ENCODE data around the gene OXSM. TPM values are rescaled to one million over a fixed set of nuclear protein-coding genes. Genes with fewer than 3 reads are reported as not detected.

OXSM gene
- total RNA-seq, 1 experiment from 2014 or later: 6.6 TPM

- DNase-seq: no peak
- Histone ChIP-seq H3K36me3 (replicated peaks; ENCODE audit: control insufficient read depth, insufficient read depth, low read length) (no peaks in the 10 kb centered on the region), H3K27me3 (ENCODE audit: control insufficient read depth, insufficient read depth, low read length) (no peaks in the 10 kb centered on the region), H3K4me3 (ENCODE audit: insufficient read depth, low read depth, low read length) (no peak overlapping the region)
Observed at GRCh38 chr3:25821746-25822573, 32.1 kb downstream of the OXSM start.

GRCh38 chr3:25823314-25823713, 33.4 kb downstream of the OXSM start:
- H3K36me3 ChIP-seq (replicated peaks; ENCODE audit: control insufficient read depth, insufficient read depth, low read length): no peaks in the 10 kb centered on the region
- no peak for DNase-seq
- H3K27me3 ChIP-seq (ENCODE audit: control insufficient read depth, insufficient read depth, low read length): no peaks in the 10 kb centered on the region
- no peak overlapping the region for H3K4me3 ChIP-seq (ENCODE audit: insufficient read depth, low read depth, low read length)

- no peak overlapping the region for H3K4me3 ChIP-seq (ENCODE audit: insufficient read depth, low read depth, low read length)
- H3K36me3 ChIP-seq (replicated peaks; ENCODE audit: control insufficient read depth, insufficient read depth, low read length): no peaks in the 10 kb centered on the region
- no peak for DNase-seq
Observed at GRCh38 chr3:25826510-25826909, 36.6 kb downstream of the OXSM start.

GRCh38 chr3:25830373-25831280, 40.7 kb downstream of the OXSM start:
- no peak for DNase-seq
- Histone ChIP-seq H3K27me3 (ENCODE audit: control insufficient read depth, insufficient read depth, low read length) (no peaks in the 10 kb centered on the region), H3K36me3 (replicated peaks; ENCODE audit: control insufficient read depth, insufficient read depth, low read length) (no peaks in the 10 kb centered on the region), H3K4me3 (ENCODE audit: insufficient read depth, low read depth, low read length) (no peak overlapping the region)

More at GRCh38 chr3:25826510-25826909, 36.6 kb downstream of the OXSM start:
- H3K27me3 ChIP-seq (ENCODE audit: control insufficient read depth, insufficient read depth, low read length): no peaks in the 10 kb centered on the region

- Histone ChIP-seq H3K4me3 (ENCODE audit: insufficient read depth, low read depth, low read length) (no peak overlapping the region), H3K36me3 (replicated peaks; ENCODE audit: control insufficient read depth, insufficient read depth, low read length) (no peaks in the 10 kb centered on the region), H3K27me3 (ENCODE audit: control insufficient read depth, insufficient read depth, low read length) (no peaks in the 10 kb centered on the region)
- no peak for DNase-seq
Observed at GRCh38 chr3:25831578-25831977, 41.7 kb downstream of the OXSM start.

- H3K27me3 ChIP-seq (ENCODE audit: control insufficient read depth, insufficient read depth, low read length): no peaks in the 10 kb centered on the region
- H3K4me3 ChIP-seq (ENCODE audit: insufficient read depth, low read depth, low read length): no peak overlapping the region
- no peak for DNase-seq
- H3K36me3 ChIP-seq (replicated peaks; ENCODE audit: control insufficient read depth, insufficient read depth, low read length): no peaks in the 10 kb centered on the region
Observed at GRCh38 chr3:25834346-25834745, 44.5 kb downstream of the OXSM start.

- Histone ChIP-seq H3K27me3 (ENCODE audit: control insufficient read depth, insufficient read depth, low read length) (no peaks in the 10 kb centered on the region), H3K4me3 (ENCODE audit: insufficient read depth, low read depth, low read length) (no peak overlapping the region), H3K36me3 (replicated peaks; ENCODE audit: control insufficient read depth, insufficient read depth, low read length) (no peaks in the 10 kb centered on the region)
- no peak for DNase-seq
Observed at GRCh38 chr3:25836579-25836978, 46.7 kb downstream of the OXSM start.

- DNase-seq: no peak
- H3K36me3 ChIP-seq (replicated peaks; ENCODE audit: control insufficient read depth, insufficient read depth, low read length): no peaks in the 10 kb centered on the region
- H3K4me3 ChIP-seq (ENCODE audit: insufficient read depth, low read depth, low read length): no peak overlapping the region
- no peaks in the 10 kb centered on the region for H3K27me3 ChIP-seq (ENCODE audit: control insufficient read depth, insufficient read depth, low read length)
Observed at GRCh38 chr3:25837038-25837437, 47.1 kb downstream of the OXSM start.

GRCh38 chr3:25840099-25840498, 50.2 kb downstream of the OXSM start:
- Histone ChIP-seq H3K4me3 (ENCODE audit: insufficient read depth, low read depth, low read length) (no peak overlapping the region), H3K36me3 (replicated peaks; ENCODE audit: control insufficient read depth, insufficient read depth, low read length) (no peaks in the 10 kb centered on the region), H3K27me3 (ENCODE audit: control insufficient read depth, insufficient read depth, low read length) (no peaks in the 10 kb centered on the region)
- no peak for DNase-seq

GRCh38 chr3:25843332-25843731, 53.4 kb downstream of the OXSM start:
- no peaks in the 10 kb centered on the region for H3K27me3 ChIP-seq (ENCODE audit: control insufficient read depth, insufficient read depth, low read length)
- no peaks in the 10 kb centered on the region for H3K36me3 ChIP-seq (replicated peaks; ENCODE audit: control insufficient read depth, insufficient read depth, low read length)
- H3K4me3 ChIP-seq (ENCODE audit: insufficient read depth, low read depth, low read length): no peak overlapping the region
- DNase-seq: no peak

Other genes with a start within 250 kb of the OXSM start
- gene TOP2B, start 125.2 kb upstream of the OXSM start, total RNA-seq (2014; rRNA removed; shearing (Covaris generic)): 81.2 and 151 TPM in 2 replicates
- 29.8 and 38.6 TPM in 2 replicates for gene NGLY1, start 6.6 kb upstream of the OXSM start, total RNA-seq (2014; rRNA removed; shearing (Covaris generic))

Measured in H7 (cell line).